GM06990 (cell line): ENCODE results near the gene KRCC1.
A peak's percentile ranks its signal among the peaks of the same experiment; 100 is the strongest.
"Not testable (repeated sequence)": the region's sequence is repeated elsewhere in the genome, so short reads cannot be mapped to it uniquely, and the experiment has no call there.

Source experiments
- DNase-seq: peaks from one replicate; pipeline ENCODE4 v3.0.0-alpha.2; 2011; ENCODE audit not compliant: insufficient read length; ENCODE audit errors: extremely low read depth
- H3K27me3 ChIP-seq: replicated peaks from 2 replicates; pipeline ENCODE4 v1.6.0; 2011; ENCODE audit warnings: low read length; ENCODE audit not compliant: control insufficient read depth, insufficient read depth
- H3K36me3 ChIP-seq: 2 replicates; pipeline ENCODE4 v1.5.1; 2011; ENCODE audit warnings: low read length; ENCODE audit not compliant: control insufficient read depth, insufficient read depth
- H3K4me3 ChIP-seq: replicated peaks from 2 replicates; pipeline ENCODE4 v1.5.1; 2011; ENCODE audit warnings: low read depth, mild to moderate bottlenecking, control low read depth, low read length
- CTCF ChIP-seq: IDR thresholded peaks from 2 replicates; pipeline ENCODE4 v1.5.1; 2011; ENCODE audit warnings: low read length, control low read depth, mild to moderate bottlenecking, inconsistent platforms; ENCODE audit not compliant: insufficient read depth, poor library complexity, severe bottlenecking

KRCC1 gene

GRCh38 chr2:88053934-88054781 lies 1.4 kb downstream of the KRCC1 start:
- no peak for TF ChIP-seq CTCF
- Histone ChIP-seq H3K36me3 (no peaks in the 10 kb centered on the region; the same call in 1 of the 2 replicates), H3K27me3 (no peaks in the 10 kb centered on the region), H3K4me3 (peak overlapping the region; percentile 68)
- DNase-seq: no peak

DNA sequence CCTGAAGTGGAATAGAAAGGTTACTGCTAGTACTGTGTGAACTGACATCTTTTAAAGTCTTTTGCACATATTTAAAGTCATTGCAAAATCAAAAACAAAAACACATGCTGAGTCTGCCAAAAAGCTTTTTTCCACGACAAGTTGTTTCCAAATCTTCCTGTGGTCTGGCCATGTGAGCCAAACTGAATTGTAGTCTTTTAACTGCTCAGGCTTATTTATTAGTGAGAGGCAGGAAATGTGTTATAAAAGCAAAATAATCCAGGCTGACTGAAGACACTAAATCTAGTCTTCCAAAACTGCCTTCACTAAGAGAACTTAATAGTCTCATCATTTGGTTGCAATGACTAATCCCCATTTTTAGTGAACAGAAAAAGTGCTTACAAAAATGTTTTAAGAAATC lies 2.3 kb downstream of the KRCC1 start:
- no peak for DNase-seq
- Histone ChIP-seq H3K36me3 (no peaks in the 10 kb centered on the region; the same call in 1 of the 2 replicates), H3K4me3 (no peak overlapping the region), H3K27me3 (no peaks in the 10 kb centered on the region)
- TF ChIP-seq CTCF: no peak

DNA sequence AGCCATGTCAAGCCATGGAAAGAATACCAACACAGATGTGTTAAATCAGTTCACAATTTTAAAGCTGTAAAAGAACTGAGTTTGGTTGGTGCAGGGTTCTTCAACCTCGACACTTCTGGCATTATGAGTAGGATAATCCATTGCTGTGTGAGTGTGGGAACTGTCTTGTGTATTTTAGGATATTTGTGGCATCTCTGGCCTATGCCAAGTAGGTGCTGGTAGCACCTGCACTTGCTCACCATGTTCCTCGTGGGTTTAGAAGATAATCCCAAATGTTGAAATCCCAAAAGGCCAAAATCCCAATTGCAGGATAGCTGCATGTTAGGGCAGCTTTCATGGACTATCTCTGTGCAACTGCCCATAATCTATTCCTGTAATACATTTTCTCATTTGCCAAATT lies 3.8 kb downstream of the KRCC1 start:
- TF ChIP-seq CTCF: no peak
- Histone ChIP-seq H3K4me3 (no peak overlapping the region), H3K27me3 (no peaks in the 10 kb centered on the region), H3K36me3 (no peaks in the 10 kb centered on the region; the same call in 1 of the 2 replicates)
- no peak for DNase-seq

DNA sequence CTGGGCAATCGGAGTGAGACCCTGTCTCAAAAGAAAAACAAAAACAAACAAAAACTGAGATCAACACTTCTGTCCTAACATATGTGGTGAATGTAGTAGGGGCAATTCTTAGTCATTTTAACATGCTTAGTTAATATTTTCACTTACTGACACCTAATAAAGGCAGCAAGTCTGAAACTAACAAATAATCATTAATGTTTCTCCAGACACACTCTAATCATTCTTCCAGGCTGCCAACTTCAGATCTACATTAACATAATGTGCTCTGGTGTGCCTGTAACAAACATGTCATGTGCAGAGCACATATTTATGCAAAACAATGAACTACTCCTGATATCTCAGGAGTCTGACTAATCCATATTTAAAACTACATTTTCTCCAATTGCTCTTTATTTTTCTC lies 6.0 kb downstream of the KRCC1 start:
- no peak overlapping the region for H3K4me3 ChIP-seq
- no peaks in the 10 kb centered on the region for H3K27me3 ChIP-seq
- no peaks in the 10 kb centered on the region; the same call in 1 of the 2 replicates for H3K36me3 ChIP-seq
- TF ChIP-seq CTCF: no peak
- no peak for DNase-seq

DNA sequence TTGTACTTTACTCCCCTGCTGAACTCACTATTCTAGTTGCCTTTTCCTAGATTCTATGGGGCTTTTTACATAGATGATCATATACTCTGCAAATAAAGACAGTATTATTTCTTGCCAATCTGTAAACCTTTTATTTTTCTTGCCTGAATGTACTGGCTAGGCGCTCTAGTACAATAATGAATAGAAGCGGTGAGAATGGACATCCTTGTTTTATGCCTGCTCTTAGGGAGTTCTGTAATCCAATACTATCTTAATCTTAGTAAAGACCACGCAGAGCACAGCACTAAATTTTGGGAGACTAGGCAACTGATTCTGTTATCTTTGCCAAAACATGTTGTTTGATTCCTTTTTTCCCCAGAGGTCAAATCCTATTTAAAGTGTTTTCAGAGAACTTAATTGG lies 7.0 kb downstream of the KRCC1 start:
- no peak for TF ChIP-seq CTCF
- no peak overlapping the region for H3K4me3 ChIP-seq
- no peak for DNase-seq
- H3K27me3 ChIP-seq: no peaks in the 10 kb centered on the region
- H3K36me3 ChIP-seq: no peaks in the 10 kb centered on the region; the same call in none of the 2 replicates

- DNase-seq, H3K27me3 ChIP-seq, H3K36me3 ChIP-seq, H3K4me3 ChIP-seq: not testable (repeated sequence)
Observed at GRCh38 chr2:88045561-88045960, 10.0 kb downstream of the KRCC1 start.
